ENCODE data around the gene ALG1.

The ALG1 gene, protein sequence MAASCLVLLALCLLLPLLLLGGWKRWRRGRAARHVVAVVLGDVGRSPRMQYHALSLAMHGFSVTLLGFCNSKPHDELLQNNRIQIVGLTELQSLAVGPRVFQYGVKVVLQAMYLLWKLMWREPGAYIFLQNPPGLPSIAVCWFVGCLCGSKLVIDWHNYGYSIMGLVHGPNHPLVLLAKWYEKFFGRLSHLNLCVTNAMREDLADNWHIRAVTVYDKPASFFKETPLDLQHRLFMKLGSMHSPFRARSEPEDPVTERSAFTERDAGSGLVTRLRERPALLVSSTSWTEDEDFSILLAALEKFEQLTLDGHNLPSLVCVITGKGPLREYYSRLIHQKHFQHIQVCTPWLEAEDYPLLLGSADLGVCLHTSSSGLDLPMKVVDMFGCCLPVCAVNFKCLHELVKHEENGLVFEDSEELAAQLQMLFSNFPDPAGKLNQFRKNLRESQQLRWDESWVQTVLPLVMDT

GRCh38 chr16:5071681-5072333 is at the start of gene ALG1:
TSS of gene ALG1 (plus strand) at chr16:5071843. CDS start at chr16:5071850, 7 bp downstream.
- peak; percentile 91 for DNase-seq (ENCODE audit: low spot score)

DNA sequence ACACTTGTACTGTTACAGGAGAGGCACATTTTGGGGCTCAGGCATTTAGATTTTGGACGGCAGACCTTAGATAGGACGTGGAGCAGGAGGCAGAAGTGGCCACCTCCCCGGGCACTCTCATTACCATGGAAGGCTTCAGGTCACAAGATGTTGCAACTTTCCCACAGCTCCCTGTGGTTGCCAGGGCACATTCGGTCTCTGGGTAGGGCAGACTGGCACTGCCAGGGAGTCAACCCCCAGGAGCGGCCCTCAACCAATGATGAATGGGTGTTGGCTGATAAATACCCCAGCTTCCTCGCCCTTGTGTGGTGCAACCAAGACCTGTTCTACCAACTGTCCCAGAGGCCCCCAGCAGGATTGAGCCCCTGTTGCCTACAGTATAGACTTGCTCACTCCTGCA is 49.1 kb upstream of the ALG1 start:
- DNase-seq (ENCODE audit: low spot score), result no peak

GRCh38 chr16:5024632-5025031 is 47.0 kb upstream of the ALG1 start:
- DNase-seq (ENCODE audit: low spot score), result no peak

GRCh38 chr16:5025171-5025632 is 46.4 kb upstream of the ALG1 start:
- no peak for DNase-seq (ENCODE audit: low spot score)

GRCh38 chr16:5026664-5027063 is 45.0 kb upstream of the ALG1 start:
- no peak for DNase-seq (ENCODE audit: low spot score)

GRCh38 chr16:5027086-5027485 is 44.6 kb upstream of the ALG1 start:
- no peak for DNase-seq (ENCODE audit: low spot score)

- DNase-seq (ENCODE audit: low spot score), result no peak
Observed at GRCh38 chr16:5027575-5028235, 43.9 kb upstream of the ALG1 start.

GRCh38 chr16:5028950-5029475 is 42.6 kb upstream of the ALG1 start:
- DNase-seq (ENCODE audit: low spot score), result no peak

- DNase-seq (ENCODE audit: low spot score), result no peak
Observed at GRCh38 chr16:5030251-5030870, 41.3 kb upstream of the ALG1 start.

- DNase-seq (ENCODE audit: low spot score), result no peak
Observed at GRCh38 chr16:5031601-5032000, 40.0 kb upstream of the ALG1 start.

- DNase-seq (ENCODE audit: low spot score), result no peak
Observed at GRCh38 chr16:5032748-5033167, 38.9 kb upstream of the ALG1 start.

DNA sequence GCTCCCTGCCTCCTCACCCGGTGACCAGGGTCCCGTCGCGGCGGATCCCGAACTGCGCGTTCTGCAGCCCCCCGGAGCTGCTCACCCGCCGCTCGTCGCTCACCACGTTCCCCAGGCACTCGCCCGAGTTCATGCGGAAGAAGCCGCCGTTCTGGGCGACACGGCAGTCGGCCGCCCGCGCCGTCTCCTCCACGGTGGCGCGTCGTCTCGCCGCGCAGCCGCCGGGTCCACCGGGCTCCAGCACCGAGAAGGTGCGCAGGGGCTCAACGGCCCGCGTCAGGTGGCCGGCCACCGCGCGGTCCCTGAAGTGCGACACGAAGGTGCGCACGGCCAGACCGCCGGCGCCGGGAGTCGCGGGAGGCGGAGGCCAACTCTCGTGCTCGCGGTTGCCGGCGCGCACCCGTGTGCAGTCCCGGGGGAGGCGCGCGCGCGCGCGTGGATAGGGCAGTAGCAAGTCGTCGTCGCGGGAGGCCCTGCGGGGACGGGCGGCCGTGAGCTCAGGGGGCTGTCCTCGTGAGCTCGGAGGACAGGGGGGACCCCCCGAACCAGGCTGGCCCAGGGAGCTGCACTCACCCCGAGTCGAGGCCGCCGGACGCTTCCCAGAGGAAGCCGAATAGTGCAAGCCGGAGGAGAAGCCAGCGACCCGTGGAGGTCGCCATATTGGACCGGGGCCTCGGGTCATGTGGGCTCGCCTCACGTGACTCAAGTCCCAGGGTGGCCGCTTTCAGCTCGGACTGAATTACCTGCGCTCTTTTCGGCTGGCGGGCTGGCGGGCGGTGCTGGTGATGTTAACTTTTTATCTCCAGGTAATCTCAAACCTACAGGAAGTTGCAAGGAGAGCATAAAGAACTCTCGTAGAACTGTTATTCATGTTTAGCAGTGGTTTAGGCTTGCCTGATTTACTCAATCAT is 38.1 kb upstream of the ALG1 start, which contains the start of gene NAGPA:
NAGPA (minus strand) TSS at position 680 of the 911 bp plus-strand sequence; CDS start at position 659, 21 bp downstream.
- peak; percentile 83 for DNase-seq (ENCODE audit: low spot score)

DNA sequence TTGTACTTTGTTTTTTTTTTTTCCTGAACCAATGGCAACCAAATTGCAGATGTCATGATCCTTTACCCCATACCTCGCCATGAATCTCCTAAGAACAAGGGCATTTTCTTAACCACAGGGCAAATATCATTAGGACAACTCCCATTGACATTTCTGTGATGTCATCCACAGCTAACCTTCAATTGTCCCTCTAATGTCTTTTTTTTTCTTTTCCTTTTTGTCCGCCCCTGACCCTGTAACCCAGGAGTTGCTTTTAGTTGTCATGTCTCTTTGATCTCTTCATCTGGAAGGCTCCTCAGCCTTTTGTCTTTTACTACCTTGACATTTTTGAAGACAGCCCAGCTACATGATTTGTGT is 37.5 kb upstream of the ALG1 start:
- DNase-seq (ENCODE audit: low spot score), result no peak

- DNase-seq (ENCODE audit: low spot score), result no peak
Observed at GRCh38 chr16:5035909-5036227, 35.8 kb upstream of the ALG1 start.

DNA sequence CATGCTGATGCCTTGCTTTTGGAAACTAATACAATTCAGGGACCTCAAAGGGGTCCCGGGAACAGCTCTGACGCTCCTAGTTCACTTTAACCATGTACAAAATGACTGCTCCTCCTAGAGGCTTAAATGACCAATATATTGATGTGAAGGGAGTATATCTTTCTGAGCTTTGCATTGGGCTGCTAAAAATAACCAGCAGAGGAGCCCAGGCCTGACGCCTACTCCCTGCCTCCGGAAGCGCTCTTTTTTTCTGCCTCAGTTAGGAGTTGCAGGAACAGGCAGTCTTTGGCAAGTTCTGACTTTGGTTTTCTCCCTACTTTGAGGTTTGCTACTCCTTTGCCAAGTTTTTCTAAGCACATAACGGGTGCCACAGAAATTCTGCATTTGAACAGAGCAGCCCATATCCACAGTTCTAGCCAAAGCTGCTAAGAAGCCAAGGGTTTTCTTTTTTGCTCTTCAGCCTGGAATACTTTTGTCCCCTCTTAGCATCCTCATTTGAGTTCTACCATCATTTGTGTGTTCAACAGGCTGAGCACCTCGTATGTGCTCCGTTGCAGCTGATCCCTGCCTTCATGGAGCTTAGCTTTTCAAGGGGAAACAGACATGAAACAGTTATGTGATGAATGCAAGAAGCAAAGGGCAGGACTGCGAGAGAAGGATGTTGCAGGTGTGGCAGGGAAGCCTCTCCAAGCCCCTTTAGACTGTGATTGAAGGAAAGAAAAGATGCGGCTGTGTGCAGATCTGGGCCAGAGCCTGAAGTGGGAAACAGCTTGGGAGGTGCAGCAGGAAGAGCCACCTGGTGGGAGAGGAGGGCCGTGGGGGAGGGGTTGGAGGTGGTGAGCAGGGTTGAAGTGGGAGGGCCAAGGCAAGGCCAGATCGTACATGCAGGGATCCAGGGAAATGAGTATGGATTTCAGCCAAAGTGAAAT is 35.2 kb upstream of the ALG1 start:
- no peak for DNase-seq (ENCODE audit: low spot score)

DNA sequence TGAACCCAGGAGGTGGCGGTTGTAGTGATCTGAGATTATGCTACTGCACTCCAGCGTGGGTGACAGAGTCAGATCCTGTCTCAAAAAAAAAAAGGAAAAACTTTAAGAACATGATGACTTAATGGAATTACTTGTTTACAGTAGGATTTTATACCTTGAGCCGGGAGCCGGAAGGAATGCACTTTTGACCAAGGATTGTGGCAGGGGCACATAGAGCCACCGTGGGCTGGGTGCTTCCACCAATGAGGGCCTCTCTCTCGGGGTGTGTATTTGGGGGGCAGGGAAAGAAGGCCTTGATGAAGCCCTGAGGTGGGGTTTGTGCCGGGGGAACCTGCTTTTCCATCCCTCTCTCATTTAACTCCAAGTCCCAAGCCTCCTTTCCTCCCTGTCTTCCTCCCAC is 31.2 kb upstream of the ALG1 start:
- DNase-seq (ENCODE audit: low spot score), result no peak

DNA sequence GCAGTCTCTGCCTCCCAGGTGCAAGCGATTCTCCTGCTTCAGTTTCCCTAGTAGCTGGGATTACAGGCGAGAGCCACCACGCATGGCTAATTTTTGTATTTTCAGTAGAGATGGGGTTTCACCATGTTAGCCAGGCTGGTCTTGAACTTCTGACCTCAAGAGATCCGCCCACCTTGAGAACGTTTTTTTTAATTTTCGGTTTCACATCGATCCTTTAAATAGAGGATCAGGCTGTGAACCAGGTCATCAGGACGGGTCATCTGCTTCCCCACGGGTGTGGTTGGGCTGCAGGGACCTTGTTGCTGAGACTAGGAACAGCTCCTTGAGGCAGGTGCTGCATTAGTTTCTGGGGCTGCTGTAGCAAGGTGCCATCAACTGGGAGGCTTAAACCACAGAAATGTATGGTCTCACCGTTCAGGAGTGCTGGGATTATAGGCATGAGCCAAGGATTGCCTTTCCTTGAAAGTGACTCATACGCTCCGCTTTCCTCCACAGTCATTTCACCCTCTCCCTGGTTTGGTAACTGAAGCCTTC is 30.0 kb upstream of the ALG1 start:
- DNase-seq (ENCODE audit: low spot score), result no peak

DNA sequence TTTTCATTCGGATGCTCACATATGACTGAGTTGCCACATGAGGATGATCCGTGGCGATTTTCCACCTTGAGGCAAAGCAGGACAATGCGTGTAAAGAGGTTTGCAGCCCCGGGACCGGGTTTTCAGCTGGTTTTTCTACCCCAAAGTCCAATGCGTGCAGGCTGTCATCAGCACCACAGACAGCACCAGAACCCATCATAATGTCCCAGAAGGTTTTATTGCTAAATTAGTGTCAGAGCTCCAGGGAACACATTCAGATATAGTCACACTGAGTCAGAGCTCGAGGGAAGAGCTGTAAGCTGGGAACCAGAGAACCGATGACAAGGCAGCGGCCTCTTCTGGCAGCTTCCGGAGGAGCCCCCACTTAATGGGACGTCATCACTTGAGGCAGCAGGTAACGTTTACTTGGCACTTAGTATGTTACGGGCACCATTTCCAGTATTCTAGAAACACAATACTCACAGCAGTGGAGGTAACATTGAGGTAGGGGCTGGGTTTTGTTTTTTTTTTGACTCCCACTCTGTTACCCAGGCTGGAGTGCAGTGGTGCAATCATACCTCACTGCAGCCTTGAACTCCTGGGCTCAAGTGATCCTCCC is 29.0 kb upstream of the ALG1 start:
- no peak for DNase-seq (ENCODE audit: low spot score)

- DNase-seq (ENCODE audit: low spot score), result no peak
Observed at GRCh38 chr16:5044011-5044540, 27.6 kb upstream of the ALG1 start.

Data from CD4-positive, alpha-beta T cell treated with Interleukin-15 for 4 hours (primary cell).